Upper lobe of left lung (tissue), 4 donors: ENCODE measurements around the gene DCAF15.
"Not testable (repeated sequence)": the region's sequence is repeated elsewhere in the genome, so short reads cannot be mapped to it uniquely, and the experiment has no call there.

Experiments
- EP300 ChIP-seq, 4 donors: sonication (generic); formaldehyde crosslinking; IDR thresholded peaks; one replicate each; pipeline ENCODE4 v1.5.1; 2017; ENCODE audit warnings: antibody characterized with exemption in 4 of 4, control low read depth in 2 of 4
- POLR2A ChIP-seq, 4 donors: fragments of 450-650 bp; IDR thresholded peaks; one replicate each; pipeline ENCODE4 v1.5.1; 2016 to 2017; ENCODE audit warnings: antibody characterized with exemption in 4 of 4, mild to moderate bottlenecking in 2 of 4
- POLR2AphosphoS5 ChIP-seq, 2 donors: sonication (generic); formaldehyde crosslinking; IDR thresholded peaks; one replicate each; pipeline ENCODE4 v1.5.1; 2017; ENCODE audit warnings: antibody characterized with exemption in 2 of 2
- TF ChIP-seq, protein P1 (sequence below), 6 experiments: fragments of 450-650 bp in 4 of 6; fragments of 200-600 bp in 2 of 6; sonication (generic) in 2 of 6; IDR thresholded peaks; one replicate each; pipeline ENCODE4 v1.5.1; 2016 to 2019; ENCODE audit warnings: antibody characterized with exemption in 6 of 6

DNA sequence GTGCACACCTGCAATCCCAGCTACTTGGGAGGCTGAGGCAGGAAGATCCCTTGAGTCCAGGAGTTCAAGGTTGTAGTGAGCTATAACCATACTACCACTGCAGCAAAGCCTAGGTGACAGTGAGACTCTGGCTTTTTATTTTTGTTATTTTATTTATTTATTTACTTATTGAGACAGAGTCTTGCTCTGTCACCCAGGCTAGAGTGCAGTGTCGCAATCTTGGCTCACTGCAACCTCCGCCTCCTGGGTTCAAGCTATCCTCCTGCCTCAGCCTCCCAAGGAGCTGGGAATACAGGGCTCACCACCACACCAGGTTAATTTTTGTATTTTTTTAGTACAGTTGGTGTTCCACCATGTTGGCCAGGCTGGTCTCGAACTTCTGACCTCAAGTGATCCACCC is 21.2 kb downstream of the DCAF15 start:
- TF ChIP-seq, protein P1, sequence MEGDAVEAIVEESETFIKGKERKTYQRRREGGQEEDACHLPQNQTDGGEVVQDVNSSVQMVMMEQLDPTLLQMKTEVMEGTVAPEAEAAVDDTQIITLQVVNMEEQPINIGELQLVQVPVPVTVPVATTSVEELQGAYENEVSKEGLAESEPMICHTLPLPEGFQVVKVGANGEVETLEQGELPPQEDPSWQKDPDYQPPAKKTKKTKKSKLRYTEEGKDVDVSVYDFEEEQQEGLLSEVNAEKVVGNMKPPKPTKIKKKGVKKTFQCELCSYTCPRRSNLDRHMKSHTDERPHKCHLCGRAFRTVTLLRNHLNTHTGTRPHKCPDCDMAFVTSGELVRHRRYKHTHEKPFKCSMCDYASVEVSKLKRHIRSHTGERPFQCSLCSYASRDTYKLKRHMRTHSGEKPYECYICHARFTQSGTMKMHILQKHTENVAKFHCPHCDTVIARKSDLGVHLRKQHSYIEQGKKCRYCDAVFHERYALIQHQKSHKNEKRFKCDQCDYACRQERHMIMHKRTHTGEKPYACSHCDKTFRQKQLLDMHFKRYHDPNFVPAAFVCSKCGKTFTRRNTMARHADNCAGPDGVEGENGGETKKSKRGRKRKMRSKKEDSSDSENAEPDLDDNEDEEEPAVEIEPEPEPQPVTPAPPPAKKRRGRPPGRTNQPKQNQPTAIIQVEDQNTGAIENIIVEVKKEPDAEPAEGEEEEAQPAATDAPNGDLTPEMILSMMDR (IDR thresholded peaks at IDR 0.05): not testable (repeated sequence)
- TF ChIP-seq POLR2A, EP300, POLR2AphosphoS5 (IDR thresholded peaks at IDR 0.05): not testable (repeated sequence)
